GM06990 (cell line): Measurements from ENCODE around the gene FBLN2.

Experiments used
- DNase-seq: peaks from one replicate; pipeline ENCODE4 v3.0.0-alpha.2; 2011; ENCODE audit not compliant: insufficient read length; ENCODE audit errors: extremely low read depth
- H3K27me3 ChIP-seq: replicated peaks from 2 replicates; pipeline ENCODE4 v1.6.0; 2011; ENCODE audit warnings: low read length; ENCODE audit not compliant: control insufficient read depth, insufficient read depth
- H3K36me3 ChIP-seq: 2 replicates; pipeline ENCODE4 v1.5.1; 2011; ENCODE audit warnings: low read length; ENCODE audit not compliant: control insufficient read depth, insufficient read depth
- H3K4me3 ChIP-seq: replicated peaks from 2 replicates; pipeline ENCODE4 v1.5.1; 2011; ENCODE audit warnings: low read depth, mild to moderate bottlenecking, control low read depth, low read length
- TF ChIP-seq, protein P1 (sequence below): IDR thresholded peaks from 2 replicates; pipeline ENCODE4 v1.5.1; 2011; ENCODE audit warnings: low read length, control low read depth, mild to moderate bottlenecking, inconsistent platforms; ENCODE audit not compliant: insufficient read depth, poor library complexity, severe bottlenecking

The FBLN2 gene

DNA sequence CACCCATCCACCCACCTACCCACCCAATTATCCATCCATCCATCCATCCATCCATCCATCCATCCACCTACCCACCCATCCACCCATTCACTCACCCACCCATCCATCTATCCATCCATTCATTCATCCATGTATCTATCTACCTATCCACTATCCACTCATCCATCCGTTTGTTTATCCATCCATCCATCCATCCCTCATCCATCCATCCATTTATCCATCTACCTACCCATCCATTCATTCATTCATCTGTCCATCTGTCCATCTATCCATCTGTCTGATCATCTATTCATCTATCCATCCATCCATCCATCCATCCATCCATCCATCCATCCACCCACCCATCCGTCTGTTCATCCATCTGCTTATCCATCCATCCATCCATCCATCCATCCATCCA is 65.7 kb downstream of the FBLN2 start:
- no peak for DNase-seq
- TF ChIP-seq, protein P1, sequence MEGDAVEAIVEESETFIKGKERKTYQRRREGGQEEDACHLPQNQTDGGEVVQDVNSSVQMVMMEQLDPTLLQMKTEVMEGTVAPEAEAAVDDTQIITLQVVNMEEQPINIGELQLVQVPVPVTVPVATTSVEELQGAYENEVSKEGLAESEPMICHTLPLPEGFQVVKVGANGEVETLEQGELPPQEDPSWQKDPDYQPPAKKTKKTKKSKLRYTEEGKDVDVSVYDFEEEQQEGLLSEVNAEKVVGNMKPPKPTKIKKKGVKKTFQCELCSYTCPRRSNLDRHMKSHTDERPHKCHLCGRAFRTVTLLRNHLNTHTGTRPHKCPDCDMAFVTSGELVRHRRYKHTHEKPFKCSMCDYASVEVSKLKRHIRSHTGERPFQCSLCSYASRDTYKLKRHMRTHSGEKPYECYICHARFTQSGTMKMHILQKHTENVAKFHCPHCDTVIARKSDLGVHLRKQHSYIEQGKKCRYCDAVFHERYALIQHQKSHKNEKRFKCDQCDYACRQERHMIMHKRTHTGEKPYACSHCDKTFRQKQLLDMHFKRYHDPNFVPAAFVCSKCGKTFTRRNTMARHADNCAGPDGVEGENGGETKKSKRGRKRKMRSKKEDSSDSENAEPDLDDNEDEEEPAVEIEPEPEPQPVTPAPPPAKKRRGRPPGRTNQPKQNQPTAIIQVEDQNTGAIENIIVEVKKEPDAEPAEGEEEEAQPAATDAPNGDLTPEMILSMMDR, result no peak
- Histone ChIP-seq H3K36me3 (no peaks in the 10 kb centered on the region), H3K4me3 (no peak overlapping the region), H3K27me3 (no peaks in the 10 kb centered on the region)

DNA sequence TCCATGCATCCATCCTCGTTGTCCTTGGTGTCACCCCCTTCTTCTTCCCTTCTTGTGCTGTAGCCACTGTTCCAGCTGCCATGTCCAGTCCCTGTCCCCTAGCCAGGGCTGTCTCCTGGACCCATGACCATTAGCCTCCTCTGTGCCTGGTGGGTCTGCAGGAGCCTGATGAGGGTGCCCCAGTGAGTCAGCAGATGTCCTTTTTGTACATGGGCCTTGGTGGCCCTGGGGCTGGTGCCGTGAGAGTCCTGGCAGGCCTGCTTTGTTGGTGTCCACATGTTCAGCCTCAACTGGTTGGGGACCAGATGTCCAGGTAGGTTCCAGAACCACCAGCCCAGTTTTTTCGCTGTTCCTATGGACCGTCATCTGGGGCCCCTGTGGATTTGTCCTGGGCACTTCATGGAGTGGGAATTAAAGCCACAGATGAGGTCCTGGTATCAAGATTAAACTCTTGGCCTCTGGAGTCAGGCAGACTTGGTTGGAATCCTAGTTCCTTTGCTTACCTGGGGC is 66.1 kb downstream of the FBLN2 start:
- Histone ChIP-seq H3K27me3 (no peaks in the 10 kb centered on the region), H3K36me3 (no peaks in the 10 kb centered on the region), H3K4me3 (no peak overlapping the region)
- DNase-seq, result no peak
- TF ChIP-seq, protein P1, result no peak

DNA sequence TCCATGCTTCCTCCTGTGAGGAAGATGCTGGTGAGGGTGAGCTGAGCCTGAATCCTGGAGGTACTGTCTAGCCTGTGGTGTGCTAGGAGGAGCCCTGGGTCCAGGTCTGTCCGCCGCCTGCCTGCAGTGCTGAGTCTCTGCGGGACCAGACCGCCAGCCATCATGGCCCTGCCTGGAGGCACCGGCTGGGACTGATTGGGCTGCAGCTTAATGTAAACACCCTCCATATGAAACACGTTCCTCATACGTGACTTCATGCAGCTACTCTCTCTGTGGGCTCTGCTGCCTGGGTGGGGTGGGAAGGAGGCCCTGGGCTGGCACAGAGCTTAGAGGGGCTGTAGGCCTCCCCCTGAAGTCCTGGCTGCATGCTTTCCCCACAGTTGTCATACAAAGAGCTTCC is 67.4 kb downstream of the FBLN2 start:
- Histone ChIP-seq H3K27me3 (no peaks in the 10 kb centered on the region; the same call in 1 of the 2 replicates), H3K4me3 (no peak overlapping the region), H3K36me3 (no peaks in the 10 kb centered on the region)
- TF ChIP-seq, protein P1, result no peak
- DNase-seq, result no peak

DNA sequence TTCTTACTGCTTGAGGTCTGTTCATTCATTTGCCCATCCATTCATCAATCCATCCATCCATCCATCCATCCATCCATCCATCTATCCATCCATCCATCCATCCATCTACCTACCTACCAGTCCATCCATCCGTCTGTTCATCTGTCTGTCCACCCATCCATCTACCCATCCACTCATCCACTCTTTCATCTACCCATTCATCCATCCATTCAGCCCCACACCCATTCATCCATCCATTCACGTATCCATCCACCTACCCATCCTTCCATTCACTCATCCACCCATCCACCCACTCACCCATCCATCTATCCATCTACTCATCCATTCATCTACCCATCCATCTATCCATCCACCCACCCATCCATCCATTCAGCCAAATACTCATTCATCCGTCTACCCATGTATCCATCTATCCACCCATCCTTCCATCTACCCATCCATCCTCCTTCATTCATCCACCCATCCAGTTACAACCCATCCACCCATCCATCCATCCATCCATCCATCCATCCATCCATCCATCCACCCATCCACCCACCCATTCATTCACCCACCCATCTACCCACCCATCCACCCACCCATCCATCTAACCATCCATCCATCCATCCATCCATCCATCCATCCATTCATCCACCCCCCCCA is 68.3 kb downstream of the FBLN2 start:
- Histone ChIP-seq H3K27me3 (no peaks in the 10 kb centered on the region; the same call in 1 of the 2 replicates), H3K36me3 (no peaks in the 10 kb centered on the region), H3K4me3 (no peak overlapping the region)
- TF ChIP-seq, protein P1, result no peak
- DNase-seq, result no peak

DNA sequence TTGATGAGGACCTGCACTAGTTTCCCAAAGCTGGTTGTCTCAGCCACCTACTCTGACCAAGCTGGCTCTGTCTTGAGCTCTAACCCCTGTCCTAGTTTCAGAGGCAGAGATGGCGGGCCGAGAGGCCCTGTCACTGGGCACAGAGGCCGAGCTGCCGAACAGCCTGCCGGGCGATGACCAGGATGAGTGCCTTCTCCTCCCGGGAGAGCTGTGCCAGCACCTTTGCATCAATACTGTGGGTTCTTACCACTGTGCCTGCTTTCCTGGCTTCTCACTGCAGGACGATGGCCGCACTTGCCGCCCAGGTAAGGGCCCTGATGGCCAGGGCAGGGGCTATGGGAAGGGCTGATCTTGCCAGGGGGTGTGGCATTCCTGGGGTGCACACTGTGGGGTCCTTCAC is 69.1 kb downstream of the FBLN2 start:
- Histone ChIP-seq H3K27me3 (no peaks in the 10 kb centered on the region; the same call in 1 of the 2 replicates), H3K36me3 (no peaks in the 10 kb centered on the region), H3K4me3 (no peak overlapping the region)
- no peak for DNase-seq
- TF ChIP-seq, protein P1, result no peak
